Thoracic aorta (tissue), 2 donors: ENCODE data around the gene SCN3A. TPM values are rescaled to one million over a fixed set of nuclear protein-coding genes. Genes with fewer than 3 reads are reported as not detected.

ENCODE experiments used
- ATAC-seq: fragments of 150-250 bp; one replicate; pipeline ENCODE4 v1.8.0; 2017; ENCODE audit warnings: low read depth; ENCODE audit not compliant: insufficient number of reproducible peaks, low FRiP score
- DNase-seq: peaks from one replicate; pipeline ENCODE4 v3.0.0-alpha.2; 2020; ENCODE audit warnings: low spot score
- H3K27ac ChIP-seq, 2 donors: fragments of 200-600 bp; sonication (generic); 1 replicate in 1 of 2; 2 replicates in 1 of 2; pipeline ENCODE4 v1.5.1; 2016; ENCODE audit warnings: mild to moderate bottlenecking in 2 of 2, moderate library complexity in 2 of 2
- H3K27me3 ChIP-seq: fragments of 200-600 bp; sonication (generic); replicated peaks from 2 replicates; pipeline ENCODE4 v1.6.0; 2016; ENCODE audit warnings: mild to moderate bottlenecking; ENCODE audit not compliant: insufficient read depth
- H3K36me3 ChIP-seq: fragments of 200-600 bp; sonication (generic); one replicate; pipeline ENCODE4 v1.5.1; 2016
- H3K4me1 ChIP-seq, 2 donors: fragments of 200-600 bp; sonication (generic); 1 replicate in 1 of 2; 2 replicates in 1 of 2; pipeline versions ENCODE4 v1.5.1 to v1.6.0; 2016; ENCODE audit warnings: low read depth in 2 of 2, mild to moderate bottlenecking in 1 of 2; ENCODE audit not compliant: control insufficient read depth in 1 of 2
- H3K4me3 ChIP-seq: fragments of 200-600 bp; sonication (generic); 2 replicates; pipeline ENCODE4 v1.5.1; 2016; ENCODE audit warnings: mild to moderate bottlenecking
- H3K9me3 ChIP-seq: fragments of 200-600 bp; sonication (generic); 2 replicates; pipeline ENCODE4 v1.5.1; 2016
- CTCF ChIP-seq: fragments of 200-600 bp; sonication (generic); IDR thresholded peaks from one replicate; pipeline ENCODE4 v1.5.1; 2019; ENCODE audit warnings: antibody characterized with exemption
- total RNA-seq, 2 donors: library from RNA; depleted of rRNA; stranded (reverse); fragments of >200 nt; gene quantifications; one replicate each; pipeline versions ENCODE4 v1.1.0 to v1.2.3, GENCODE V29; 2016

SCN3A gene
- total RNA-seq, 2 donors from 2014 or later, result 6.0 to 8.3 TPM

- Histone ChIP-seq H3K4me1 (no peaks in the 10 kb centered on the region), H3K27me3 (no peaks in the 10 kb centered on the region), H3K27ac (no peak overlapping the region), H3K4me3 (no peak overlapping the region), H3K9me3 (no peaks in the 10 kb centered on the region), H3K36me3 (no peaks in the 10 kb centered on the region)
- no peak for ATAC-seq
- no peak for TF ChIP-seq CTCF
- DNase-seq, result no peak
These were observed 2.0 kb upstream of the SCN3A start for GRCh38 chr2:165205865-165206264.

- no peaks in the 10 kb centered on the region for H3K27me3 ChIP-seq
- no peak overlapping the region for H3K4me3 ChIP-seq
- DNase-seq, result no peak
- H3K27ac ChIP-seq, result no peak overlapping the region
- H3K9me3 ChIP-seq, result no peaks in the 10 kb centered on the region
- no peak for TF ChIP-seq CTCF
- no peaks in the 10 kb centered on the region for H3K36me3 ChIP-seq
- no peak for ATAC-seq
- H3K4me1 ChIP-seq, result peaks cover 3 to 20% of the 10 kb centered on the region in 2 donors
These were observed 1.6 kb downstream of the SCN3A start for GRCh38 chr2:165202239-165202638.

- peak overlapping the region; percentile 30 to 42 for H3K27ac ChIP-seq
- H3K4me3 ChIP-seq, result peak overlapping the region; percentile 7
- H3K27me3 ChIP-seq, result no peaks in the 10 kb centered on the region
- no peaks in the 10 kb centered on the region for H3K9me3 ChIP-seq
- TF ChIP-seq CTCF, result no peak
- ATAC-seq (no peak), DNase-seq (no peak)
- H3K36me3 ChIP-seq, result no peaks in the 10 kb centered on the region
- peaks cover 4 to 20% of the 10 kb centered on the region in 2 donors for H3K4me1 ChIP-seq
These were observed 5.7 kb downstream of the SCN3A start for GRCh38 chr2:165198181-165198580.

GRCh38 chr2:165197346-165197745 is 6.5 kb downstream of the SCN3A start:
- Histone ChIP-seq H3K4me3 (no peak overlapping the region), H3K27me3 (no peaks in the 10 kb centered on the region), H3K27ac (no peak overlapping the region), H3K36me3 (no peaks in the 10 kb centered on the region), H3K9me3 (no peaks in the 10 kb centered on the region), H3K4me1 (peaks cover 4 to 20% of the 10 kb centered on the region in 2 donors)
- ATAC-seq, result no peak
- no peak for TF ChIP-seq CTCF
- DNase-seq, result no peak

GRCh38 chr2:165196411-165196810 is 7.4 kb downstream of the SCN3A start:
- no peak for TF ChIP-seq CTCF
- Histone ChIP-seq H3K27me3 (no peaks in the 10 kb centered on the region), H3K27ac (no peak overlapping the region), H3K36me3 (no peaks in the 10 kb centered on the region), H3K9me3 (no peaks in the 10 kb centered on the region), H3K4me1 (peaks cover 4 to 20% of the 10 kb centered on the region in 2 donors), H3K4me3 (no peak overlapping the region)
- ATAC-seq, result no peak
- DNase-seq, result no peak
